SK-N-SH treated with all-trans-retinoic acid at 6 μM for 48 hours (cell line): ENCODE results near the gene PCDHB5.

Experiments
- BACH2 ChIP-seq: fragments of 250-450 bp; sonication (Bioruptor Pico); IDR thresholded peaks from 2 replicates; pipeline ENCODE4 v1.9.0; 2021; ENCODE audit warnings: mild to moderate bottlenecking, borderline replicate concordance
- SNAI2 ChIP-seq: fragments of 250-450 bp; sonication (Bioruptor Pico); IDR thresholded peaks from 2 replicates; pipeline ENCODE4 v1.5.0; 2020; ENCODE audit warnings: mild to moderate bottlenecking, moderate library complexity
- TCF4 ChIP-seq: fragments of 250-450 bp; sonication (Bioruptor Pico); IDR thresholded peaks from 2 replicates; pipeline ENCODE4 v1.8.0; 2021; ENCODE audit warnings: mild to moderate bottlenecking, moderate library complexity, borderline replicate concordance
- ZC3H10 ChIP-seq: fragments of 250-450 bp; sonication (Bioruptor Pico); IDR thresholded peaks from 2 replicates; pipeline ENCODE4 v1.5.1; 2021; ENCODE audit warnings: mild to moderate bottlenecking, moderate library complexity
- ZFP3 ChIP-seq: fragments of 250-450 bp; sonication (Bioruptor Pico); IDR thresholded peaks from 2 replicates; pipeline ENCODE4 v1.5.0; 2020; ENCODE audit warnings: mild to moderate bottlenecking, moderate library complexity
- ZFP30 ChIP-seq: fragments of 450-650 bp; formaldehyde crosslinking; IDR thresholded peaks from 2 replicates; pipeline ENCODE4 v1.5.0; 2022; ENCODE audit warnings: mild to moderate bottlenecking, moderate library complexity
- ZNF565 ChIP-seq: fragments of 450-650 bp; formaldehyde crosslinking; conservative IDR thresholded peaks from 2 replicates; pipeline ENCODE4 v1.5.0; 2020; ENCODE audit warnings: low read depth, mild to moderate bottlenecking, moderate library complexity
- ZNF70 ChIP-seq: fragments of 450-650 bp; formaldehyde crosslinking; IDR thresholded peaks from 2 replicates; pipeline ENCODE4 v1.5.0; 2020; ENCODE audit warnings: mild to moderate bottlenecking, moderate library complexity
- ZNF8 ChIP-seq: fragments of 450-650 bp; formaldehyde crosslinking; IDR thresholded peaks from 2 replicates; pipeline ENCODE4 v1.5.0; 2020; ENCODE audit warnings: mild to moderate bottlenecking, moderate library complexity

DNA sequence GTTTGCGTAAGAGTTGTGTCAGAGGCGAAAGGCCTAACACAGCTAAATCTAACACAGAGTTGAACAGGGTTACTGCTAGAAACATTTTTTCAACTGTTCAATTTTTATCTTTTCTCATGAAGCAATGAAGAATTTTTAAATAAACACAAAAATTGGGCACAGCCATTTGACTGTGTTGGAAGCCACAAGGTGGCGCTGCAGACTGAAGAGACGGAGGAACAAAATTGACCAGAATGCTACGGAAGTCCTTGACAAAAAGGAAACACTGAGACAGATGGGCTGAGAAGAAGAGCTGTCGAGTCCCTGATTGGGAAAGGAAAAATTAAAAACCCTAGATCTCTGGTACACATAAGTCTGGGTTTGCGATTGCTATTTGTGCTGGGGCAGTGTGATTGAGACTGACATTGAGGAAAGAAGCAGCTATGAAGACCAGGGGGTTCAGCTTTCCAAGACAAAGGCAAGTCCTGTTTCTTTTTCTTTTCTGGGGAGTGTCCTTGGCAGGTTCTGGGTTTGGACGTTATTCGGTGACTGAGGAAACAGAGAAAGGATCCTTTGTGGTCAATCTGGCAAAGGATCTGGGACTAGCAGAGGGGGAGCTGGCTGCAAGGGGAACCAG, 52.0 kb downstream of the PCDHB5 start, which contains the start of gene PCDHB9:
- TF ChIP-seq ZFP3 (CRISPR knock-in tag) (no peak), SNAI2 (CRISPR knock-in tag) (no peak), ZFP30 (CRISPR knock-in tag) (no peak), ZC3H10 (no peak), BACH2 (CRISPR knock-in tag) (no peak), TCF4 (CRISPR knock-in tag) (no peak), ZNF70 (no peak), ZNF565 (CRISPR knock-in tag) (no peak), ZNF8 (CRISPR knock-in tag) (no peak)
